Measurements from ENCODE around the gene EPHA6.
A peak's percentile ranks its signal among the peaks of the same experiment; 100 is the strongest.

Gene EPHA6

DNA sequence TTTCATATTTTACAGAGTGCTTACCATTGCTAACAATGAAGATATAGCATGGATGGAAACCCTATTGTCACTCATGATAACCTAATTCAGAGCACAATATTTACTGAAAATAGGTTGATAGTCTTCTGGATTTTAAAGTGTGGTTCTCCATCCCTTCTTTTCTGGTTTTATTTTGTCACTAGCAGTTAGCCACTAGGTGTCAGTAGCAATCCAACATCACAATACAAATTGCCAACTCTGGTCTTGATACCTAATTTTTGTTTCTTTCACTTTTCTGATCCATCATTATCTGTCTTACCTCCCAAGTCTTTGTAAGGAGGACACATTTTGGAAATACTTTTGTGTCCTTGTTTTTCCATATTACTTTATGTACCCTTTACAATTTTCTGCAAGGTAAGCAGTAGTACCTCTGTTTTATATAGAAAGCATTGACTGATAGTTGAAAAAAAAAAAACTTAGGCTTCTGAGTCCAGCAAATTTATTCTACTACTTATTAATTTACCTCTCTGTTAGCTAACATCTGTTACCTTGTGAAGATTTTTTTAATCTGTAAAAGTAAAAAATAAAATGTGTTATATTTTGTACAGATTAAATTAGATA lies 979.1 kb downstream of the EPHA6 start:
- TF ChIP-seq, protein P1, sequence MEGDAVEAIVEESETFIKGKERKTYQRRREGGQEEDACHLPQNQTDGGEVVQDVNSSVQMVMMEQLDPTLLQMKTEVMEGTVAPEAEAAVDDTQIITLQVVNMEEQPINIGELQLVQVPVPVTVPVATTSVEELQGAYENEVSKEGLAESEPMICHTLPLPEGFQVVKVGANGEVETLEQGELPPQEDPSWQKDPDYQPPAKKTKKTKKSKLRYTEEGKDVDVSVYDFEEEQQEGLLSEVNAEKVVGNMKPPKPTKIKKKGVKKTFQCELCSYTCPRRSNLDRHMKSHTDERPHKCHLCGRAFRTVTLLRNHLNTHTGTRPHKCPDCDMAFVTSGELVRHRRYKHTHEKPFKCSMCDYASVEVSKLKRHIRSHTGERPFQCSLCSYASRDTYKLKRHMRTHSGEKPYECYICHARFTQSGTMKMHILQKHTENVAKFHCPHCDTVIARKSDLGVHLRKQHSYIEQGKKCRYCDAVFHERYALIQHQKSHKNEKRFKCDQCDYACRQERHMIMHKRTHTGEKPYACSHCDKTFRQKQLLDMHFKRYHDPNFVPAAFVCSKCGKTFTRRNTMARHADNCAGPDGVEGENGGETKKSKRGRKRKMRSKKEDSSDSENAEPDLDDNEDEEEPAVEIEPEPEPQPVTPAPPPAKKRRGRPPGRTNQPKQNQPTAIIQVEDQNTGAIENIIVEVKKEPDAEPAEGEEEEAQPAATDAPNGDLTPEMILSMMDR (IDR thresholded peaks at IDR 0.05; ENCODE audit: control insufficient read depth, extremely low read depth, insufficient read depth): peak; percentile 77
- DNase-seq (ENCODE audit: low read depth): peak; percentile 50
- no peak overlapping the region for H3K4me3 ChIP-seq (ENCODE audit: low read depth, low read length)

DNA sequence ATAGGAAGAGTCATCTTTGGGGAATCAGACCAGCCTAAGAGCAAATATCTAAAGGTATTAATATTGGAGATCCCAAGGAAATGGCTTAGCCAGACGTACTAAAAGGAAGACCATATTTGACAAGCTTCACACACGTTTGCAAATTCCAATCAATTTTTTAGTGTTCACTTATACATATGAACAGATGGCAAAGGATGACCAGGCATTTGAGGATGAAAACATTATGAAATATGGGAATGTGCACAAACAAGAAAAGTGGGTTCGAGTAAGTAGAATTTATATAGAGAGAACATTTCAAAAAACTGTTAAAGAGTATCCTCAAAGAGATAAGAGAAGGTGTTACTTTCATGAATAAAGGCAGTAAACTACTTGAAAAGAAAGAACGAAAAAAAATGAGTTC lies 981.6 kb downstream of the EPHA6 start:
- DNase-seq (ENCODE audit: low read depth): no peak
- H3K4me3 ChIP-seq (ENCODE audit: low read depth, low read length): no peak overlapping the region
- TF ChIP-seq, protein P1 (IDR thresholded peaks at IDR 0.05; ENCODE audit: control insufficient read depth, extremely low read depth, insufficient read depth): no peak

Data from LNCaP clone FGC (cell line).